Stomach (tissue), 4 donors: ENCODE results near the gene ARAF.

Source experiments
- CTCF ChIP-seq, 7 experiments: fragments of 450-650 bp in 4 of 7; fragments of 200-600 bp in 3 of 7; sonication (generic) in 3 of 7; IDR thresholded peaks; one replicate each; pipeline ENCODE4 v1.5.1; 2016 to 2019; ENCODE audit warnings: antibody characterized with exemption in 7 of 7, control low read depth in 2 of 7, mild to moderate bottlenecking in 1 of 7
- POLR2A ChIP-seq, 4 donors: fragments of 450-650 bp; IDR thresholded peaks; one replicate each; pipeline ENCODE4 v1.6.1; 2016; ENCODE audit warnings: antibody characterized with exemption in 4 of 4, control low read depth in 2 of 4, mild to moderate bottlenecking in 1 of 4, moderate library complexity in 1 of 4

DNA sequence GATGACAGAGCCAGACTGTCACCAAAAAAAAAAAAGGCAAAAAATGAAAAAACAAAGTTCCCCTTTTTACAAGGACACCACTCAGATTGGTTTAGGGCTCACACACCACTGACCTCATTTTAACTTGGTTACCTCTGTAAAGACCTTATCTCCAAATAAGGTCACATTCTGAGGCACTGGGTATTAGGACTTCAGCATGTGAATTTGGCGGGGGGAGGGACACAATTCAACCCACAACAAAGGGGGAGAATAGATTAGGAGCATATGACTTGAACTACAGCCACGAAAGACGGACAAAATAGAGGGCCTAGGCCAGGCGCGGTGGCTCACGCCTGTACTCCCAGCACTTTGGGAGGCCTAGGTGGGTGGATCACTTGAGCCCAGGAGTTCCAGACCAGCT is 31.0 kb upstream of the ARAF start:
- no peak for TF ChIP-seq CTCF (IDR thresholded peaks at IDR 0.05)
- no peak for TF ChIP-seq POLR2A (IDR thresholded peaks at IDR 0.05)
